RWPE2 (cell line): Measurements from ENCODE around the gene SLC41A1.
A peak's percentile ranks its signal among the peaks of the same experiment; 100 is the strongest.

Experiments
- ATAC-seq: fragments of 200-7000 bp; cut with Tn5 transposase; 3 replicates; pipeline ENCODE4 v1.9.1; 2021; ENCODE audit warnings: low read depth
- DNase-seq: peaks from one replicate; pipeline ENCODE4 v3.0.0-alpha.2; 2020; ENCODE audit warnings: low spot score
- H3K27ac ChIP-seq: fragments of 450-650 bp; 2 replicates; pipeline ENCODE4 v1.5.1; 2017; ENCODE audit warnings: mild to moderate bottlenecking; ENCODE audit not compliant: poor library complexity, severe bottlenecking
- H3K27me3 ChIP-seq: fragments of 250-450 bp; sonication (Bioruptor Pico); 2 replicates; pipeline ENCODE4 v1.5.1; 2021; ENCODE audit warnings: mild to moderate bottlenecking, moderate library complexity; ENCODE audit not compliant: insufficient read depth, poor library complexity, severe bottlenecking
- H3K36me3 ChIP-seq: fragments of 250-450 bp; sonication (Bioruptor Pico); 2 replicates; pipeline ENCODE4 v1.5.1; 2020; ENCODE audit warnings: low read depth, mild to moderate bottlenecking, moderate library complexity
- H3K4me1 ChIP-seq: fragments of 250-450 bp; sonication (Bioruptor Pico); 2 replicates; pipeline ENCODE4 v1.5.1; 2021; ENCODE audit warnings: mild to moderate bottlenecking, moderate library complexity; ENCODE audit not compliant: insufficient read depth, poor library complexity, severe bottlenecking
- H3K4me3 ChIP-seq: fragments of 250-450 bp; sonication (Bioruptor Pico); 2 replicates; pipeline ENCODE4 v1.5.1; 2021; ENCODE audit warnings: mild to moderate bottlenecking, moderate library complexity; ENCODE audit not compliant: severe bottlenecking
- H3K9me3 ChIP-seq: fragments of 250-450 bp; sonication (Bioruptor Pico); 2 replicates; pipeline ENCODE4 v1.5.1; 2021; ENCODE audit warnings: mild to moderate bottlenecking, moderate library complexity; ENCODE audit not compliant: severe bottlenecking
- TF ChIP-seq, protein P1 (sequence below): fragments of 450-650 bp; IDR thresholded peaks from one replicate; pipeline ENCODE4 v1.5.1; 2017; ENCODE audit warnings: mild to moderate bottlenecking, moderate library complexity; ENCODE audit not compliant: poor library complexity, severe bottlenecking

The SLC41A1 gene

DNA sequence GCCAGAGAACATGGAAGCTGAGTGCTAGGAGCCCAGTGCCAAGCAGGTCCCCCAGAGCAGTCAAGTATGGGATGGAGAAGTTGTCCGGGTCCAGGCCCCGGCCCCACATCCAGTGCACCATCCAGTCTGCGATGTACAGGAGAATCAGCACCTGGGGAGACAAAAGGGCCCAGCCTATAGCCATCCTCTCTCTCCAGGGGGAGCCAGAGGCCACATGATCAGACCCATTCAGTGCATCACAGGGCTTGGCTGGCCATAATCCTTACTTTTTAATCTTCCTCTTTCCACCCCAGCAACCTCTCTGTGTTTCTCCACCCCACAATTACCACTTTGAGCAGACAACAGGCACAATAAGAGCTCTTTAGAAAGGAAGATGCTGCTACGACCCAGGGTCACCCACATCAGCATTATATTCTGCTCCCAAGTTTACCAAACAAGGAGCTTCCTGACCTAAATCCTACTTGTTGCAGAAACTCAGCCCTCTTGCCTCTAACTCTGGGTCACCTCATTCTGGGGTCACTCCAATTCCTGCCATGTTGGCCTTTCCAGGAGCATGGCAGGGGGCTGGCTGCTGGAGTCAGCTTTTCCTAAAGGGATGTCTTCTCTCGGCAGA lies 21.3 kb downstream of the SLC41A1 start:
- H3K27me3 ChIP-seq, result no peaks in the 10 kb centered on the region
- peaks cover 17% of the 10 kb centered on the region for H3K36me3 ChIP-seq
- no peaks in the 10 kb centered on the region for H3K4me1 ChIP-seq
- H3K4me3 ChIP-seq, result no peak overlapping the region
- H3K9me3 ChIP-seq, result no peaks in the 10 kb centered on the region
- ATAC-seq (peak; percentile 95), DNase-seq (no peak)
- no peak overlapping the region for H3K27ac ChIP-seq
- TF ChIP-seq, protein P1, sequence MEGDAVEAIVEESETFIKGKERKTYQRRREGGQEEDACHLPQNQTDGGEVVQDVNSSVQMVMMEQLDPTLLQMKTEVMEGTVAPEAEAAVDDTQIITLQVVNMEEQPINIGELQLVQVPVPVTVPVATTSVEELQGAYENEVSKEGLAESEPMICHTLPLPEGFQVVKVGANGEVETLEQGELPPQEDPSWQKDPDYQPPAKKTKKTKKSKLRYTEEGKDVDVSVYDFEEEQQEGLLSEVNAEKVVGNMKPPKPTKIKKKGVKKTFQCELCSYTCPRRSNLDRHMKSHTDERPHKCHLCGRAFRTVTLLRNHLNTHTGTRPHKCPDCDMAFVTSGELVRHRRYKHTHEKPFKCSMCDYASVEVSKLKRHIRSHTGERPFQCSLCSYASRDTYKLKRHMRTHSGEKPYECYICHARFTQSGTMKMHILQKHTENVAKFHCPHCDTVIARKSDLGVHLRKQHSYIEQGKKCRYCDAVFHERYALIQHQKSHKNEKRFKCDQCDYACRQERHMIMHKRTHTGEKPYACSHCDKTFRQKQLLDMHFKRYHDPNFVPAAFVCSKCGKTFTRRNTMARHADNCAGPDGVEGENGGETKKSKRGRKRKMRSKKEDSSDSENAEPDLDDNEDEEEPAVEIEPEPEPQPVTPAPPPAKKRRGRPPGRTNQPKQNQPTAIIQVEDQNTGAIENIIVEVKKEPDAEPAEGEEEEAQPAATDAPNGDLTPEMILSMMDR, result peak; percentile 80

GRCh38 chr1:205787287-205787916 lies 25.6 kb downstream of the SLC41A1 start:
- DNase-seq, result no peak
- Histone ChIP-seq H3K9me3 (no peaks in the 10 kb centered on the region), H3K36me3 (peaks cover 9% of the 10 kb centered on the region; the same call in 1 of the 2 replicates), H3K27me3 (no peaks in the 10 kb centered on the region), H3K4me1 (no peaks in the 10 kb centered on the region), H3K27ac (no peak overlapping the region), H3K4me3 (no peak overlapping the region)
- ATAC-seq, result no peak
- TF ChIP-seq, protein P1, result no peak

DNA sequence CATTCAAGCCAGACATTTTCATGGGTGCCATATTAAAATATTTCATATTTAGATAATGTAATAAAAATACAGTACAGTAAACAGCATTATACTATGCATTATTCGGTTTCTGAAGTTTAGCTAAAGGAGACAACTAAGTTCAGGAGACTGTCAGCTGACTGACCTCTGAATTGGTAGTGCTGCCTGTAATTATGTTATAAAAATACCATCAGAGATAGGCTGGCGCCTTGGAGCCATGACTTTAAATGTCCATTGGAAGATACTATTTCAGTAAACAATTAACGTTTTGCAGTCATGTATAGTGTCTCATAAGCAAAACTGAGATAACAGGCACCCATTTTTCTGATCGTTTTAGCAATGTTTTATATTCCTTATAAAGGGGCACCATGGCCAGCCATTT lies 26.4 kb downstream of the SLC41A1 start:
- ATAC-seq, result no peak
- TF ChIP-seq, protein P1, result no peak

GRCh38 chr1:205785446-205785845 lies 27.6 kb downstream of the SLC41A1 start:
- TF ChIP-seq, protein P1, result no peak
- H3K36me3 ChIP-seq, result no peaks in the 10 kb centered on the region
- no peak for ATAC-seq
- no peak for DNase-seq
- H3K27ac ChIP-seq, result no peak overlapping the region
- H3K4me3 ChIP-seq, result no peak overlapping the region
- no peaks in the 10 kb centered on the region for H3K27me3 ChIP-seq
- no peaks in the 10 kb centered on the region for H3K9me3 ChIP-seq
- H3K4me1 ChIP-seq, result no peaks in the 10 kb centered on the region

More for the DNA sequence above, 26.4 kb downstream of the SLC41A1 start:
- H3K4me1 ChIP-seq, result no peaks in the 10 kb centered on the region
- 0 out of 2 replicates have a peak, but pooled peaks cover 5% of the 10 kb centered on the region for H3K36me3 ChIP-seq
- H3K4me3 ChIP-seq, result no peak overlapping the region
- no peak overlapping the region for H3K27ac ChIP-seq
- H3K9me3 ChIP-seq, result no peaks in the 10 kb centered on the region
- DNase-seq, result no peak
- no peaks in the 10 kb centered on the region for H3K27me3 ChIP-seq

DNA sequence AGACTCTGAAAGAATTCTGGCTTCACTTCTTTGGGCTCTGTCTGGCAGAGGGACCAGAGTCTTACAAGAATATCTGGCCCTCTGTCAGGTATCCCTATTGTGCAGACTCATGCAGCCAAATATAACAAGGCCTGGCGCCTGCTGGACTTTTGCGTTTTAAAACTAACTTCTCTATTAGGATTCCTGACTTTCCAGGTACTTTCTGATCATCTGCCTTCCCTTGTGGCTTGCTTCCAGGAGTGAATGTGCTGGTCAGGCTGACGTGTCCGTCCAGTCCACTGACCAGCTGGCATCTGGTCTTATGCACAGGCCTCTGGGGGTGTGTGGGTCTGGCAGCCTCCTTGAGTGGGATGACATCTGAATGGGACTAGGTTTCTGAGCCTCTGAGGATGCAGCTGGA lies 29.1 kb downstream of the SLC41A1 start:
- Histone ChIP-seq H3K9me3 (no peaks in the 10 kb centered on the region), H3K27me3 (no peaks in the 10 kb centered on the region), H3K36me3 (no peaks in the 10 kb centered on the region), H3K27ac (no peak overlapping the region), H3K4me1 (no peaks in the 10 kb centered on the region), H3K4me3 (no peak overlapping the region)
- TF ChIP-seq, protein P1, result no peak
- DNase-seq, result no peak
- ATAC-seq, result no peak
